Prostate gland (tissue), 2 donors: ENCODE data around the gene SHFL.

Experiments
- POLR2A ChIP-seq: fragments of 450-650 bp; IDR thresholded peaks from one replicate; pipeline ENCODE4 v1.6.1; 2016; ENCODE audit warnings: antibody characterized with exemption, mild to moderate bottlenecking
- POLR2AphosphoS5 ChIP-seq: sonication (generic); formaldehyde crosslinking; IDR thresholded peaks from one replicate; pipeline ENCODE4 v1.6.1; 2017; ENCODE audit warnings: antibody characterized with exemption
- TF ChIP-seq, protein P1 (sequence below), 4 experiments: fragments of 200-600 bp in 2 of 4; fragments of 450-650 bp in 2 of 4; sonication (generic) in 2 of 4; IDR thresholded peaks; 1 replicate in 3 of 4; 2 replicates in 1 of 4; pipeline ENCODE4 v1.5.1; 2016 to 2019; ENCODE audit warnings: antibody characterized with exemption in 4 of 4, mild to moderate bottlenecking in 2 of 4, moderate library complexity in 2 of 4

DNA sequence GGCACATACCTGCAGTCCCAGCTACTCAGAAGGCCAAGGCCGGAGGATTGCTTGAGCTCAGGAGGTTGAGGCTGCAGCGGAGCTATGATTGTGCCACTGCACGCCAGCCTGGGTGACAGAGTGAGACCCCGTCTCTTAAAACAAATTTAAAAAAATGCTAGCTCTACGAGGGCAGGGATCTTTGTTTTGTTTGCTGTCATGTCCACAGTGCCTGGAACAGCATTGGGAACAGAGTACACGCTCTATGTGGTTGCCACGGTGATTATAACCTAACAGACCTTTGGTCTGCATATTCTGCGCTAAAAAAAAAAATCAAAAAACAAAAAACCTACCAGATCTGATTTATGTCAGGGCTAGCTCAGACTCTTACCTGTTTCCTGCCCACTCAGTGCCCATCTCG, 2.2 kb upstream of the SHFL start:
- TF ChIP-seq, protein P1, sequence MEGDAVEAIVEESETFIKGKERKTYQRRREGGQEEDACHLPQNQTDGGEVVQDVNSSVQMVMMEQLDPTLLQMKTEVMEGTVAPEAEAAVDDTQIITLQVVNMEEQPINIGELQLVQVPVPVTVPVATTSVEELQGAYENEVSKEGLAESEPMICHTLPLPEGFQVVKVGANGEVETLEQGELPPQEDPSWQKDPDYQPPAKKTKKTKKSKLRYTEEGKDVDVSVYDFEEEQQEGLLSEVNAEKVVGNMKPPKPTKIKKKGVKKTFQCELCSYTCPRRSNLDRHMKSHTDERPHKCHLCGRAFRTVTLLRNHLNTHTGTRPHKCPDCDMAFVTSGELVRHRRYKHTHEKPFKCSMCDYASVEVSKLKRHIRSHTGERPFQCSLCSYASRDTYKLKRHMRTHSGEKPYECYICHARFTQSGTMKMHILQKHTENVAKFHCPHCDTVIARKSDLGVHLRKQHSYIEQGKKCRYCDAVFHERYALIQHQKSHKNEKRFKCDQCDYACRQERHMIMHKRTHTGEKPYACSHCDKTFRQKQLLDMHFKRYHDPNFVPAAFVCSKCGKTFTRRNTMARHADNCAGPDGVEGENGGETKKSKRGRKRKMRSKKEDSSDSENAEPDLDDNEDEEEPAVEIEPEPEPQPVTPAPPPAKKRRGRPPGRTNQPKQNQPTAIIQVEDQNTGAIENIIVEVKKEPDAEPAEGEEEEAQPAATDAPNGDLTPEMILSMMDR (IDR thresholded peaks at IDR 0.05): no peak
- TF ChIP-seq POLR2AphosphoS5: no peak
- no peak for TF ChIP-seq POLR2A
